22Rv1 (cell line): ENCODE data around the gene RFWD3.

Source experiments
- ZFX ChIP-seq: fragments of 450-650 bp; IDR thresholded peaks from 2 replicates; pipeline ENCODE4 v1.6.1; 2017; ENCODE audit warnings: antibody characterized with exemption, borderline replicate concordance
- TF ChIP-seq, protein P1 (sequence below): fragments of 450-650 bp; IDR thresholded peaks from 2 replicates; pipeline ENCODE4 v1.5.1; 2017; ENCODE audit warnings: mild to moderate bottlenecking

DNA sequence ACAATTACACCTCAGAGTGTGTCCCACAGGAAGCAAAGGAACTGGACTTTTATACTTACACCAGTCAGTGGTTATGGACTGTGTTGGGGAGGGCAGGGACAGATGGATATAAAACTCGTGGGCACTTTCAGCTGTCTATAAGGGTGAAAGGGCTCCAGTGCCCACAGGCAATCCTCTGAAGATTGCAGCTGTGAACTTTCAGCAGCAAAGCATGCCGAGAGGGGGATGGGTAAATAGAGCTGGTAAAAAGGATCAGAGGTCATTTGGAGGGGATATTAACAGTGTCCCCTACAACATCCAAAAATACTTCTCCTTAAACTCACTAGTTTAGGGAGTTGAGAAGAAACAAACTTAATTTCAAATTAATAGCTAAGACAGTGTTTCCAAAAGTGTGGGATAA lies 13.3 kb upstream of the RFWD3 start:
- TF ChIP-seq, protein P1, sequence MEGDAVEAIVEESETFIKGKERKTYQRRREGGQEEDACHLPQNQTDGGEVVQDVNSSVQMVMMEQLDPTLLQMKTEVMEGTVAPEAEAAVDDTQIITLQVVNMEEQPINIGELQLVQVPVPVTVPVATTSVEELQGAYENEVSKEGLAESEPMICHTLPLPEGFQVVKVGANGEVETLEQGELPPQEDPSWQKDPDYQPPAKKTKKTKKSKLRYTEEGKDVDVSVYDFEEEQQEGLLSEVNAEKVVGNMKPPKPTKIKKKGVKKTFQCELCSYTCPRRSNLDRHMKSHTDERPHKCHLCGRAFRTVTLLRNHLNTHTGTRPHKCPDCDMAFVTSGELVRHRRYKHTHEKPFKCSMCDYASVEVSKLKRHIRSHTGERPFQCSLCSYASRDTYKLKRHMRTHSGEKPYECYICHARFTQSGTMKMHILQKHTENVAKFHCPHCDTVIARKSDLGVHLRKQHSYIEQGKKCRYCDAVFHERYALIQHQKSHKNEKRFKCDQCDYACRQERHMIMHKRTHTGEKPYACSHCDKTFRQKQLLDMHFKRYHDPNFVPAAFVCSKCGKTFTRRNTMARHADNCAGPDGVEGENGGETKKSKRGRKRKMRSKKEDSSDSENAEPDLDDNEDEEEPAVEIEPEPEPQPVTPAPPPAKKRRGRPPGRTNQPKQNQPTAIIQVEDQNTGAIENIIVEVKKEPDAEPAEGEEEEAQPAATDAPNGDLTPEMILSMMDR, result no peak
- TF ChIP-seq ZFX, result no peak
